Smooth muscle cell (in vitro differentiated cells): ENCODE data around the gene CERS6. TPM values are rescaled to one million over a fixed set of nuclear protein-coding genes. Genes with fewer than 3 reads are reported as not detected.

Experiments used
- DNase-seq: peaks from one replicate; lab custom pipeline; 2025; ENCODE audit not compliant: unreplicated experiment; lab: John Stamatoyannopoulos, UW
- H2AFZ ChIP-seq: fragments of 200-600 bp; sonication (generic); 2 replicates; pipeline ENCODE4 v1.6.0; 2016; ENCODE audit warnings: antibody characterized with exemption, low read depth, mild to moderate bottlenecking
- H3F3A ChIP-seq: fragments of 200-600 bp; sonication (generic); 2 replicates; pipeline ENCODE4 v1.6.0; 2017; ENCODE audit warnings: antibody characterized with exemption, low read depth
- H3K27ac ChIP-seq: fragments of 200-600 bp; sonication (generic); 2 replicates; pipeline ENCODE4 v1.5.1; 2016; ENCODE audit warnings: low read depth, mild to moderate bottlenecking
- H3K27me3 ChIP-seq: fragments of 200-600 bp; sonication (generic); 2 replicates; pipeline ENCODE4 v1.6.1; 2016; ENCODE audit warnings: low read depth, mild to moderate bottlenecking
- H3K36me3 ChIP-seq: fragments of 200-600 bp; sonication (generic); 2 replicates; pipeline ENCODE4 v1.5.1; 2016; ENCODE audit warnings: low read depth
- H3K4me1 ChIP-seq: fragments of 200-600 bp; sonication (generic); 2 replicates; pipeline ENCODE4 v1.5.1; 2016; ENCODE audit warnings: low read depth
- H3K4me2 ChIP-seq: fragments of 200-600 bp; sonication (generic); 2 replicates; pipeline ENCODE4 v1.6.0; 2016; ENCODE audit warnings: mild to moderate bottlenecking
- H3K4me3 ChIP-seq: fragments of 200-600 bp; sonication (generic); 2 replicates; pipeline ENCODE4 v1.5.1; 2016; ENCODE audit warnings: mild to moderate bottlenecking
- H3K79me2 ChIP-seq: fragments of 200-600 bp; sonication (generic); 2 replicates; pipeline ENCODE4 v1.6.0; 2016; ENCODE audit warnings: low read depth, mild to moderate bottlenecking
- H3K9ac ChIP-seq: fragments of 200-600 bp; sonication (generic); 2 replicates; pipeline ENCODE4 v1.6.0; 2016; ENCODE audit warnings: low read depth
- H3K9me3 ChIP-seq: fragments of 200-600 bp; sonication (generic); replicated peaks from 2 replicates; pipeline ENCODE4 v1.5.1; 2016; ENCODE audit warnings: low read depth
- H4K20me1 ChIP-seq: fragments of 200-600 bp; sonication (generic); 2 replicates; pipeline ENCODE4 v1.6.0; 2016; ENCODE audit warnings: low read depth
- CTCF ChIP-seq: fragments of 200-600 bp; sonication (generic); IDR thresholded peaks from 2 replicates; pipeline ENCODE4 v1.5.1; 2017; ENCODE audit warnings: borderline replicate concordance, mild to moderate bottlenecking, antibody characterized with exemption; ENCODE audit not compliant: insufficient read depth, poor library complexity, severe bottlenecking
- WGBS: methylation state at CpG from one replicate; pipeline ENCODE4 v1.1.7; 2016; ENCODE audit warnings: low lambda C conversion rate; 5-methylcytosine and 5-hydroxymethylcytosine counted together
- polyA plus RNA-seq: library from polyadenylated mRNA; unstranded; fragments of >200 nt; fragmentation: Nextera tagmentation; extraction: Ambion mirVana; gene quantifications from 2 replicates; pipeline ENCODE4 v1.2.1, GENCODE V29; 2016
- total RNA-seq: library from RNA; depleted of rRNA; stranded (reverse); fragments of >200 nt; gene quantifications from 2 replicates; pipeline ENCODE4 v1.2.3, GENCODE V29; 2014

The CERS6 gene
- total and polyA plus RNA-seq, 2 experiments from 2014 or later, result 9.2 to 26.6 TPM

GRCh38 chr2:168798076-168798887 lies 342.2 kb downstream of the CERS6 start:
- no peak overlapping the region for H3K4me3 ChIP-seq
- WGBS, result 70% methylated on average over 13 of the region's 13 CpGs

GRCh38 chr2:168798888-168799410 lies 342.9 kb downstream of the CERS6 start:
- no peak overlapping the region for H3K4me3 ChIP-seq
- no peak overlapping the region for H2AFZ ChIP-seq
- no peak for DNase-seq
- TF ChIP-seq CTCF, result no peak
- no peak overlapping the region for H3K9ac ChIP-seq
- H3K4me1 ChIP-seq, result peaks cover 6% of the 10 kb centered on the region
- no peaks in the 10 kb centered on the region for H4K20me1 ChIP-seq
- H3K27me3 ChIP-seq, result no peaks in the 10 kb centered on the region
- no peaks in the 10 kb centered on the region for H3K9me3 ChIP-seq
- H3K79me2 ChIP-seq, result no peaks in the 10 kb centered on the region
- WGBS, result 88% methylated on average over 1 of the region's 1 CpG
- no peak overlapping the region for H3K27ac ChIP-seq
- no peaks in the 10 kb centered on the region for H3F3A ChIP-seq
- no peak overlapping the region for H3K4me2 ChIP-seq
- no peaks in the 10 kb centered on the region for H3K36me3 ChIP-seq

More at GRCh38 chr2:168798076-168798887, 342.2 kb downstream of the CERS6 start:
- DNase-seq, result no peak
- TF ChIP-seq CTCF, result no peak
- H3K9ac ChIP-seq, result no peak overlapping the region
- no peaks in the 10 kb centered on the region for H4K20me1 ChIP-seq
- no peak overlapping the region for H2AFZ ChIP-seq
- peaks cover 6% of the 10 kb centered on the region for H3K4me1 ChIP-seq
- H3F3A ChIP-seq, result no peaks in the 10 kb centered on the region
- H3K27ac ChIP-seq, result no peak overlapping the region
- no peaks in the 10 kb centered on the region for H3K79me2 ChIP-seq
- H3K4me2 ChIP-seq, result no peak overlapping the region
- H3K27me3 ChIP-seq, result no peaks in the 10 kb centered on the region
- no peaks in the 10 kb centered on the region for H3K9me3 ChIP-seq
- no peaks in the 10 kb centered on the region for H3K36me3 ChIP-seq

GRCh38 chr2:168801471-168801870 lies 345.4 kb downstream of the CERS6 start:
- H3K27ac ChIP-seq, result no peak overlapping the region

More at GRCh38 chr2:168801471-168801870, 345.4 kb downstream of the CERS6 start:
- TF ChIP-seq CTCF, result no peak
- Histone ChIP-seq H3F3A (no peaks in the 10 kb centered on the region), H3K9me3 (no peaks in the 10 kb centered on the region), H4K20me1 (no peaks in the 10 kb centered on the region), H3K4me2 (no peak overlapping the region), H3K4me1 (peaks cover 6% of the 10 kb centered on the region), H2AFZ (no peak overlapping the region), H3K79me2 (no peaks in the 10 kb centered on the region), H3K9ac (no peak overlapping the region), H3K4me3 (no peak overlapping the region), H3K27me3 (no peaks in the 10 kb centered on the region), H3K36me3 (no peaks in the 10 kb centered on the region)
- WGBS, result 44% methylated on average over 2 of the region's 2 CpGs
- no peak for DNase-seq
